GM18507 (cell line): Measurements from ENCODE around the gene ATP6V1F.

Source experiments
- DNase-seq: peaks from one replicate; pipeline ENCODE4 v3.0.0; 2011; ENCODE audit warnings: low read depth; ENCODE audit not compliant: insufficient read length; ENCODE audit errors: extremely low spot score
- FAIRE-seq: peaks from 2 replicates; lab custom pipeline; 2011; peaks lifted over from hg19 to GRCh38; lab: Jason Lieb, UNC

The ATP6V1F gene

DNA sequence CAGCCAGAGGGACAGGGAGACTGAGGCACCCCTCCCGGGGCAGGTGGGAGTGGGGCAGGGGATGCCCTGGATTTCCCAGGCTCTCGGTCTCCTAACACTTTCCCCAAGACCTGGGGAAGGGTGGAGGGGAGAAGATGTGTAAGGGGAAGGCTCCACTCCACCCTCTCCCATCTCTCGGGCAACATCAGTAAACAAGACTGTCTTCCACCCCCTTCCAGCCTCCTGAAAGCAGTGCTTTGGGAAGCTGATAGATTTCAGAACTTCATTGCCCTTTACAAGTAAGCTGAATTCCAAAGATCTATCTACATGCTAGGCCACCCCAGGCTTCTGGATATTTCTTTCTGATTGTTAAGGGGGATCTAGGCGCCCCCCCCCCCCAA, 28.7 kb upstream of the ATP6V1F start:
- DNase-seq (no peak), FAIRE-seq (no peak)

DNA sequence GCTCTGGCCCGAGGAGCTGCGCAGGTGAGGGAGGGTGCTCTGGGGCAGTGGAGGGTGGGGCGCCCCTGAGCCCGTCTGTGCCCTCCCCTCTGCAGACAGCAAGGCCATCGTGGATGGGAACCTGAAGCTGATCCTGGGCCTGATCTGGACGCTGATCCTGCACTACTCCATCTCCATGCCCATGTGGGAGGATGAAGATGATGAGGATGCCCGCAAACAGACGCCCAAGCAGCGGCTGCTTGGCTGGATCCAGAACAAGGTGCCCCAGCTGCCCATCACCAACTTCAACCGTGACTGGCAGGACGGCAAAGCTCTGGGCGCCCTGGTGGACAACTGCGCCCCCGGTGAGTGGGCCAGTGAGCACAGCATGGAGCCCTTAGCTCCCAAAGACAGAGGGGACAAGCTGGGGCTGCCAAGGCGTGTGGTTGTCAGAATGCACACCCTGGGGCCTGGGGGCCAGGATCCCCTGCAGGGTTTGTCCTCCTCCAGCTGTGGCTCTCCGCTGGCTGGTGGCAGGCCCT, 27.4 kb upstream of the ATP6V1F start:
- no peak for FAIRE-seq

DNA sequence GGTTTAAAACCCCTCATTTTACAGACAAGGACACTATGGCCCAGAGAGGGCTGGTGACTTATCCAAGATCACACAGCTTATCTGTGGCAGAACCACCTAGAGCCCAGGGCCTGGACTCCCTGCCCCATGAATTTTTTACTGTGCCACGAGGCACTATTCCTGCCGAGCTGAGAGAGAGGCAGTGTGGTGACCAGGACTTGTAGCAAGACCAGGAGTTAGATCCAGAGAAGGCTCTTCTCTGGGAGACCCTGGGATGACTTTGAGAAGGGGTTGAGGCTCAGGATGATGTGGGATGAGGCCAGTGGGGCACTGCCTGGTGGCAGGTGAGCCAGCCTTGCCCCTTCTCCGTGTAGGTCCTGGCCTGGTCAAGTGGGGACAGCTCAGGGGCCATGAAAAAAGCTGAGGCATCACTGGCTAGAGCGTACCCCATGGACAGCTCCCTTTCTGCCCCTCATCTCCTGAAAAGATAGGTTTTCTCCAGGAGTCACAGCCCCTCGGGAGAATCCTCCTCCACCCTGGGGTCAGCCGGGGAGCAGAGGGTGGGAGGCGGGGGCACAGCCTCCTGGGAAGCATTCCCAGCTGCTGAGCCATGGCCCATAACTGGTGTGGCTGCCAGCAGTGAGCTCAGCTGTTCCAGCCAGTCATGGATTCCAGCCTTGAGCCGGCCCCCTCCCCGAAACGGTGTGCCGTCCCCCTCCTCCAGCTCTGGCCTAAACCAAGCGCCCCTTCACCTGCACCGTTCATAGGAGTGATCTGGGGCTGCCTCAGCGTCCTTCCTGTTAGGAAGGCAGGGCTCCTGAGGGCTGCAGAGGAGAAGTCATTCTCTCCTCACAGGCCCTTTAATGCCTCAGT, 26.6 kb upstream of the ATP6V1F start:
- DNase-seq = no peak
- no peak for FAIRE-seq

More for the DNA sequence above, 27.4 kb upstream of the ATP6V1F start:
- DNase-seq = no peak

DNA sequence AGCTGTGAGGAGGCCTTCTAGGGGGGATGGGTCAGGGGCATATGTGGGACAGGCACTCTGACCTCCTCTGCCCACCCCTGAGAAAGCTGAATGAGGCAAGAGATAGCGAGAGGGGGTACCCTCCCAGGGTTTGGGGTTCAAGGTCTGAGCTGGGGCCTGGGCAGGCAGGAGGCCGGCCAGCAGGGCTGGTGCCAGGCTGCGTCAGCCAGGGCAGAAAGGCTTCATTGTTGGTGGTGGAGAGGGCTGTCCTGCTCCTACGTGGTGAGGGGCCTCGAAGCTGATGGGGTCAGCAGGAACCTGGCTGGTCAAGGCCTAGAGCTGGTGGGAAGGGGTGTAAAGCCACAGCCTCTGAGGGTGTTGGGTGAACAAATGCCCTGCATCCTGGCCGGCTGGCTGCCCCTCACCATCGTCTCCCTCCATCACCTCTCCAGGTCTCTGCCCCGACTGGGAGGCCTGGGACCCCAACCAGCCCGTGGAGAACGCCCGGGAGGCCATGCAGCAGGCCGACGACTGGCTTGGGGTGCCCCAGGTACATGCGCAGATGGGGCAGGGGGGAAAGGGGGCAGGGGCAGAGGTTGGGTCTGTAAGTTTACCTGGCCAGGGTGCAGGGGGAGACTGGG, 25.8 kb upstream of the ATP6V1F start:
- FAIRE-seq (no peak), DNase-seq (no peak)

DNA sequence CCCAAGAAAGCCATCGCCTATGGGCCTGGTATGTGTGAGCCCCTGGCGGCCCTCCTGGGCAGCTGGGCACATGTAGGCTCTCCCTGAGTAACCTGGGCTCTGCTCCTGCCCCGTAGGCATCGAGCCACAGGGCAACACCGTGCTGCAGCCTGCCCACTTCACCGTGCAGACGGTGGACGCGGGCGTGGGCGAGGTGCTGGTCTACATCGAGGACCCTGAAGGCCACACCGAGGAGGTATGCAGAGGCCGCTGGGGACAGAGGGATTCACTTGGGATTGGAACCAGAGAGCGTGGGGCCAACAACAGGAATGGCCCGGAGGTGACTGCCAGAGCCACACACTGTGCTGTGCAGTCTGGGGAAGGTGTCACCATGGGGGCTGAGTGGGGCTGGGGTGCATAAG, 25.1 kb upstream of the ATP6V1F start:
- no peak for DNase-seq
- FAIRE-seq = no peak

DNA sequence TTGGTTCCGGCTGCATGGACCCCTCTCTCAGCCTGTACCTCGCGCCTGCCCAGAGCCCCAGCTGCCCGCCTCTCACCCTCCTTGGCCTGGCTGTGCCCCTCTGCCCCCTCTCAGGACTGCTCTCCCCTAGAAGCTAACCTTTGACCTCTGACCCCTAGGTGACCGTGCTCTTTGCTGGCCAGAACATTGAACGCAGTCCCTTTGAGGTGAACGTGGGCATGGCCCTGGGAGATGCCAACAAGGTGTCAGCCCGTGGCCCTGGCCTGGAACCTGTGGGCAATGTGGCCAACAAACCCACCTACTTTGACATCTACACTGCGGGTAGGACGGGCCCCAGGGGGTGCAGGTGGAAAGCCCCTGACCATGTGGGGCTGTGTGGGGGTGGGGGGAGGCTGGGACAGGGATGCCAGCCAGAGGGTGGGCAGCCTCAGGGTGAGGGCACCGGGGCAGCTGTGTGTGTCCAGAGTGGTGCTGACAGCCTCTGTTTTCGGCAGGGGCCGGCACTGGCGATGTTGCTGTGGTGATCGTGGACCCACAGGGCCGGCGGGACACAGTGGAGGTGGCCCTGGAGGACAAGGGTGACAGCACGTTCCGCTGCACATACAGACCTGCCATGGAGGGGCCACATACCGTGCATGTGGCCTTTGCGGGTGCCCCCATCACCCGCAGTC, 24.4 kb upstream of the ATP6V1F start:
- FAIRE-seq (no peak), DNase-seq (no peak)

DNA sequence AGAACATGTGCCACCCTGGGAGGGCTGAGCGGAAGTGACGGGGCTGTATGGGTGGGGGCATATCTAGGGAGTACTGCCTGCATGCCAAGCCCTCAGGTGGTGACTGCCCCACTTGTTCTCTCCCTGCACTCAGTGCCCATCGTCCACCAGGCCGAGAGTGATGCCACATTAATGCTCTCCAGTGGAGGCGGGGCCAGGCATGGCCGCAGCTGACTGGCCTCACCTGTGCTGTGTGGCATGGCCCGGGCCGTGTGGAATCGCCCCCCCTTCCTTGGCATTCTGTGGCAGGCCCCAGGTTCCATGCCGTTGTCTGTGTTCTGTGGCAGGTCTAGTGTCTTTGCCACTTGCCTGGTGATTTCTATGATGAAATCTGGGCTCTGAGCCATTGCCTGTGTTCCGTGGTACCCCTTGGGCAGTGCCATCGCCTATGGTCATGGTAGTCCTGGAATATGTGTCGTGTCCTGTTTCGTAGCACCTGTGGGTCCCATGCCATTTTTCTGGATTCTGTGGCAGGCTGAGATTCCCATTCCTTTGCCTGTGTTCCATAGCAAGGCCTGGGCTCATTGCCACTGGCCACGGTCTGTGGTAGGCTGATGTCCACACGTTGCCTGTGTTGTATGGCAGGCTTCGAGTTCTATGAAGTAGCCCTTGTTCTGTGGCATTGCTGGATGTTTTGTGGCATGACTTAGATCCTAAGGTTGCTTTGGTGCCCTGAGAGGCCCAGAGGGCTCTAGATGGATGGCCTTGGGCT, 23.5 kb upstream of the ATP6V1F start:
- no peak for DNase-seq
- no peak for FAIRE-seq

DNA sequence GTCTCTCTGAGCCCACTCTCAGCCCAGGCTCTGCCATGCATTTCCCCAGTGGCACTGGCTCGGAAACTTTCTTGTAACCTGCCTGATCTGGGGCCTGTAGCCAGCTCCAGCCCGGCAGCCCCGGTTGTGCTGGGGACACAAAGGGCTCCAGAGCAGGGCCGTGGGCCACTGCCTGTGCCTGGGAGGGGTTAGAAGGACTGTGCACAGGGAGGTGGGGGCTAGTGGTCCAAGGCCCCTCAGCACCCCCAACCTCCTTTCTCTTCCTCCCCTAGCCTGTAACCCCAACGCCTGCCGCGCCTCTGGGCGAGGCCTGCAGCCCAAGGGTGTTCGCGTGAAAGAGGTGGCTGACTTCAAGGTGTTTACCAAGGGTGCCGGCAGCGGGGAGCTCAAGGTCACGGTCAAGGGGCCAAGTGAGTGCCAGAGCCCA, 22.9 kb upstream of the ATP6V1F start:
- FAIRE-seq = no peak

DNA sequence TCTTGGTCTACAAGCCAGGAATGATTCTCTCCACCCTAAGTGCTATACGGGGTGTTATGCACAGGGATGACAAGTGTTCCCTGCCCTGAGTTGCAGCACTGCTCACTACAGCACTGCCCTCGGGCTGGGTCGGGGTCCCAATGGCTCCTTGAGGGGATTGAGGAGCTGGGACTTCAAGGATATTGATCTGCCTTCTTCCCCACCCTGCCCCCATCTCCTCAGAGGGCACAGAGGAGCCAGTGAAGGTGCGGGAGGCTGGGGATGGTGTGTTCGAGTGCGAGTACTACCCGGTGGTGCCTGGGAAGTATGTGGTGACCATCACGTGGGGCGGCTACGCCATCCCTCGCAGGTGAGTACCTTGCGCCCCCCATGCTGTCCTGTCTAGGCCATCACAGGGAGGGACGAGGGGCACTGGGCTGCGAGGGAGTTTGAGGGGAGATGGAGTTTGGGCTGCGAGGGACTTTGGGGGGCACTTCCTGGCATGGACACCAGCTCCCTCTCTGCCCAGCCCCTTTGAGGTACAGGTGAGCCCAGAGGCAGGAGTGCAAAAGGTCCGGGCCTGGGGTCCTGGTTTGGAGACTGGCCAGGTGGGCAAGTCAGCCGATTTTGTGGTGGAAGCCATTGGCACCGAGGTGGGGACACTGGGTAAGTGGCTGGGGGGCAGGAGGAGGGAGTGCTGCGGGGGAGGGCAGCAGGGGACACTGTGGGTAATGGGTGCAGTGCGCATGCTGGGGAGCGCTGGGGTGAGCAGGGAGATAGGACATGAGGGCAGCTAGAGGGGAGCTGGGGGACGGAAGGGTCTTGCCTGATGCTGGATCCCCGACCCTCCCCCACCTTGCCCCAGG, 22.1 kb upstream of the ATP6V1F start:
- no peak for FAIRE-seq
- no peak for DNase-seq

More for the DNA sequence above, 22.9 kb upstream of the ATP6V1F start:
- no peak for DNase-seq

DNA sequence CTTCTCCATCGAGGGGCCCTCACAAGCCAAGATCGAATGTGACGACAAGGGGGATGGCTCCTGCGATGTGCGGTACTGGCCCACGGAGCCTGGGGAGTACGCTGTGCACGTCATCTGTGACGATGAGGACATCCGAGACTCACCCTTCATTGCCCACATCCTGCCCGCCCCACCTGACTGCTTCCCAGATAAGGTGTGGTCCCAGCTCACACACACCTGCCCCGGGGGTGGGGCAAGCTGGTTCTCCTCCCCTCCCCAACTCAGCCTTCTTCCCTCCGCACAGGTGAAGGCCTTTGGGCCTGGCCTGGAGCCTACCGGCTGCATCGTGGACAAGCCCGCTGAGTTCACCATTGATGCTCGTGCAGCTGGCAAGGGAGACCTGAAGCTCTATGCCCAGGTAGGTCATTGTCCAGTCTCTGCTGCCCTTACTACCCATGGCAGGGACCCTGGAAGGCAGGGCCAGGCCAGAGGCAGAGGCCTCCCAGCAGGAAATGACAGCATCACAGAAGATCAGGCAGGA, 21.4 kb upstream of the ATP6V1F start:
- DNase-seq (no peak), FAIRE-seq (no peak)

DNA sequence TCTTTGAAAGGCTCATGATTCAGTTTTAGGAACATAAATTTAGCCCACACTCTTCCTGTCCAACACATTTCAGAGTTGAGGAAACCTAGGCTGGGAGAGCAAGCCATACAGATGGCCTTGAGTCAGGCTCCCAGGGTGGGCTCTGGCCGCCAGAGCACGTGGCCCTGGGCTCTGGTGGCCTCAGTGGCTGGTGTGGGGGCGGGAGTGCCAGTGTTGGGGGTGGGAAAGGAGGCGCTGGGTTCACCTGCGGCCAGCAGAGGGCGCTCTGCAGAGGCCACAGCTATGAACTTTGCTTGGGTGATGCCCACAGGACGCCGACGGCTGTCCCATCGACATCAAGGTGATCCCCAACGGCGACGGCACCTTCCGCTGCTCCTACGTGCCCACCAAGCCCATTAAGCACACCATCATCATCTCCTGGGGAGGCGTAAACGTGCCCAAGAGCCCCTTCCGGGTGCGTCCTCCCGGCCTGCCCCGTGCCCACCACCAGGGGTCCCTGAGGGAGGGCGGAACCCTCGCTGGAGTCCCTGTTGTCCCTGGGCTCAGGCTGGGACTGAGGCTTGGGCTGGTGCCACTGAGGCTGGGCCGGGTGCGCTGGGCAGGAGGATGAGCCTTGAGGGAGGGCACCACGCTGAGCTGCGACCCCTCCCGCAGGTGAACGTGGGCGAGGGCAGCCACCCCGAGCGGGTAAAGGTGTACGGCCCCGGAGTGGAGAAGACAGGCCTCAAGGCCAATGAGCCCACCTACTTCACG, 20.6 kb upstream of the ATP6V1F start:
- peak; percentile 65 for DNase-seq
- peak; percentile 63 for FAIRE-seq

DNA sequence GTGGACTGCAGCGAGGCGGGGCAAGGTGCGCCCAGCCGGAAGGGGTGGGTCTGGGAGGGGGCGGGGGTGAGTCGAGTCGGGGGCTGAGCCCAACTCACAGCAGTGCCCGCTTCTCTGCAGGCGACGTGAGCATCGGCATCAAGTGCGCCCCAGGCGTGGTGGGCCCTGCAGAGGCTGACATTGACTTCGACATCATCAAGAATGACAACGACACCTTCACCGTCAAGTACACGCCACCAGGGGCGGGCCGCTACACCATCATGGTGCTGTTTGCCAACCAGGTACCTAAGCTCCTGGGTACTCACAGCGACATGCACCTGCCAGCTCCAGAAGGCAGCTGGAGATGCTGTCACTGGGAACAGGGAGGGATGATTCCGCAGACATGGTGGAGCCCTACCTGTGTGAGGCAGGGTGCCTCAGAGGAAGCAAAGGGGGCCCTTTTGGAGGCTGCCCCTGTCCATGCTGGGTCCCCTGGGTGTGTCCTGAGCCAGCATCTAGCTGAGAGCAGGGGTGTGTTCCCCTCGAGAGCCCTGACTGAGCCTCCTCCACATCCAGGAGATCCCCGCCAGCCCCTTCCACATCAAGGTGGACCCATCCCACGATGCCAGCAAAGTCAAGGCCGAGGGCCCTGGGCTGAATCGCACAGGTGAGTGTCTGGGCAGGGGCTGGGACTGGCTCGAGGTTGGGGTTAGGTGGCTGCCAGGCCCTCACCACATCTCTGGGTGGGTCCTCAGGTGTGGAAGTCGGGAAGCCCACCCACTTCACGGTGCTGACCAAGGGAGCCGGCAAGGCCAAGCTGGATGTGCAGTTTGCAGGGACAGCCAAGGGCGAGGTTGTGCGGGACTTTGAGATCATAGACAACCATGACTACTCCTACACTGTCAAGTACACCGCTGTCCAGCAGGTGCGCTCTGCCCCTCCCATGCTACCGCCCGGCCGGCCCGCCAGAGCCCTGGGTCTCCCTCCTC, 19.7 kb upstream of the ATP6V1F start:
- DNase-seq = no peak
- no peak for FAIRE-seq

DNA sequence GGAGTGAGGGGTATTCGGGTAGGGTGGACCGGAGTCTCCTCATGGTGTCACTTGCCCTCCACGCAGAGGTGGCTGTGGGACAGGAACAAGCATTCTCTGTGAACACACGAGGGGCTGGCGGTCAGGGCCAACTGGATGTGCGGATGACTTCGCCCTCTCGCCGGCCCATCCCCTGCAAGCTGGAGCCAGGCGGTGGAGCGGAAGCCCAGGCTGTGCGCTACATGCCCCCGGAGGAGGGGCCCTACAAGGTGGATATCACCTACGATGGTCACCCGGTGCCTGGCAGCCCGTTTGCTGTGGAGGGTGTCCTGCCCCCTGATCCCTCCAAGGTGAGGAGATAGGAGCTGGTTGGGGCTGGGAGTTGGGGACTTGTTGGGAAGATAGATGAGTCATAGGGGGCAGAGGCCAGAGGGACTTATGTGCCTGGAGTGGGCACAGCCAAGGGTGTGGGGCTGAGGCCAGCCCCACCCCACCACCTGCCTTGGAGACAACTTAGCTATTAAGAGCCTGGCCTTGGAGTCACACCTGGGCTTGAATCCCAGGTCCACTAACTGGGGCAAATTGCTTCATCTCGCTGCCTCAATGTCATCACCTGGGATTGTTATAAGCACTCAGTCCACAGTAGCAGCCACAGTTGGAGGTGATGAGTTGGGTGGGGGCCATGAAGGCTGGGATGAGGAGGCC, 18.6 kb upstream of the ATP6V1F start:
- DNase-seq (no peak), FAIRE-seq (no peak)

DNA sequence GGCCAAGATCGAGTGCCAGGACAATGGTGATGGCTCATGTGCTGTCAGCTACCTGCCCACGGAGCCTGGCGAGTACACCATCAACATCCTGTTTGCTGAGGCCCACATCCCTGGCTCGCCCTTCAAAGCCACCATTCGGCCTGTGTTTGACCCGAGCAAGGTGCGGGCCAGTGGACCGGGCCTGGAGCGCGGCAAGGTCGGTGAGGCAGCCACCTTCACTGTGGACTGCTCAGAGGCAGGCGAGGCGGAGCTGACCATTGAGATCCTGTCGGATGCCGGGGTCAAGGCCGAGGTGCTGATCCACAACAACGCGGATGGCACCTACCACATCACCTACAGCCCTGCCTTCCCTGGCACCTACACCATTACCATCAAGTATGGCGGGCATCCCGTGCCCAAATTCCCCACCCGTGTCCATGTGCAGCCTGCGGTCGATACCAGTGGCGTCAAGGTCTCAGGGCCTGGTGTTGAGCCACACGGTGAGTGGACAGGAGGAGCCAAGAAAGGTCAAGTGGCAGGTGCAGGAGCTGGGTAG, 17.8 kb upstream of the ATP6V1F start:
- FAIRE-seq = no peak
- DNase-seq = no peak

DNA sequence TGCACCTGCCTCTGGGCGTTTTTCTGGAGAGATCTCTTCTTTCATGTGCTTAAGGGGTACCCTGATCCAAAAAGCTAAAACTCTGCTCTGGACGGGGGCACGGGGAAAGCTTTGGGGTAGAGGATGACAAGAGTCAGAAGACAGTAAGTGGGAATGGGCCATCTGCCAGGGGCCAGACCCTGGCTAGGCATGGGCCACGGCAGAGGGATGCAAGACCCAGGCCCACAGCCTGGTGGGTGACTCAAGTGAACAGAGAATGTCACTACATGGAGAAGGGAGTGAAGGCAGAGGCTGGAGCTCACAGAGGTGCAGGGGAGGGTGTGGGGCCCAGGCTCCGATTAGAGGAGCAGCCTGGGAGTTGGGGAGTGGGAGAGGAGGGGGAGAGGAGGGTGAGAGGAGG, 17.2 kb upstream of the ATP6V1F start:
- no peak for DNase-seq
- no peak for FAIRE-seq

DNA sequence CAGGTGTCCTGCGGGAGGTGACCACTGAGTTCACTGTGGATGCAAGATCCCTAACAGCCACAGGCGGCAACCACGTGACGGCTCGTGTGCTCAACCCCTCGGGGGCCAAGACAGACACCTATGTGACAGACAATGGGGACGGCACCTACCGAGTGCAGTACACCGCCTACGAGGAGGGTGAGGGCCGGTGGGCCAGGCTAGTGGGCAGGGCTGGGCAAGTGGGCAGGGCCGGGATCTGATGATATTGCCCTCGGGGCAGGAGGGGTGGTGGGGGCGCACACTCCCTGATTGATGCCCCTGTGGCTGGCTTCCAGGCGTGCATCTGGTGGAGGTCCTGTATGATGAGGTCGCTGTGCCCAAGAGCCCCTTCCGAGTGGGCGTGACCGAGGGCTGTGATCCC, 16.7 kb upstream of the ATP6V1F start:
- DNase-seq (no peak), FAIRE-seq (no peak)
